HG03039 (cell line): ENCODE data around the gene IRX3.

Experiments used
- ATAC-seq: cut with Tn5 transposase; IDR thresholded peaks from one replicate; pipeline ENCODE4 v1.9.1; 2021; ENCODE audit warnings: mild to moderate bottlenecking, moderate library complexity; ENCODE audit not compliant: unreplicated experiment

The IRX3 gene

GRCh38 chr16:54291656-54292487 is 5.3 kb upstream of the IRX3 start:
- ATAC-seq: no peak

GRCh38 chr16:54290833-54291655 is 4.5 kb upstream of the IRX3 start:
- no peak for ATAC-seq

GRCh38 chr16:54289945-54290832 is 3.6 kb upstream of the IRX3 start:
- no peak for ATAC-seq

GRCh38 chr16:54289242-54289944 is 2.8 kb upstream of the IRX3 start:
- no peak for ATAC-seq

- no peak for ATAC-seq
These were observed 2.3 kb upstream of the IRX3 start for GRCh38 chr16:54288835-54289241.

- no peak for ATAC-seq
These were observed 1.6 kb upstream of the IRX3 start for GRCh38 chr16:54288030-54288834.

- ATAC-seq: no peak
These were observed 793 bp upstream of the IRX3 start for GRCh38 chr16:54287131-54288029.

GRCh38 chr16:54286090-54286365 is 559 bp downstream of the IRX3 start:
- ATAC-seq: no peak

- ATAC-seq: no peak
These were observed 1.0 kb downstream of the IRX3 start for GRCh38 chr16:54285414-54286089.

- ATAC-seq: no peak
These were observed 1.6 kb downstream of the IRX3 start for GRCh38 chr16:54284931-54285413.

GRCh38 chr16:54284319-54284930 is 2.2 kb downstream of the IRX3 start:
- no peak for ATAC-seq

- no peak for ATAC-seq
These were observed 2.8 kb downstream of the IRX3 start for GRCh38 chr16:54283725-54284318.

GRCh38 chr16:54282928-54283724 is 3.5 kb downstream of the IRX3 start:
- no peak for ATAC-seq

GRCh38 chr16:54282202-54282927 is 4.2 kb downstream of the IRX3 start:
- no peak for ATAC-seq

GRCh38 chr16:54281535-54282201 is 4.9 kb downstream of the IRX3 start:
- no peak for ATAC-seq
